Epithelial cell of esophagus (primary cell): ENCODE measurements around the gene GRIN2A.

Source experiments
- DNase-seq: peaks from one replicate; pipeline ENCODE4 v3.0.0; 2010; ENCODE audit warnings: low read depth
- H3K4me3 ChIP-seq: 2 replicates; pipeline ENCODE4 v1.5.1; 2011; ENCODE audit warnings: mild to moderate bottlenecking, low read length, control low read depth
- CTCF ChIP-seq: IDR thresholded peaks from 2 replicates; pipeline ENCODE4 v1.5.1; 2011; ENCODE audit warnings: low read depth, mild to moderate bottlenecking, low read length, control low read depth, inconsistent platforms; ENCODE audit not compliant: insufficient read depth; ENCODE audit errors: missing control alignments

The GRIN2A gene

GRCh38 chr16:10189861-10190390 lies 7.7 kb upstream of the GRIN2A start:
- TF ChIP-seq CTCF, result no peak

GRCh38 chr16:10188236-10188635 lies 6.0 kb upstream of the GRIN2A start:
- H3K4me3 ChIP-seq, result no peak overlapping the region
- no peak for TF ChIP-seq CTCF
- DNase-seq, result peak; percentile 9

More at GRCh38 chr16:10189861-10190390, 7.7 kb upstream of the GRIN2A start:
- no peak for DNase-seq
- H3K4me3 ChIP-seq, result no peak overlapping the region

GRCh38 chr16:10181196-10182162 lies 749 bp downstream of the GRIN2A start:
- DNase-seq, result peak; percentile 46
- no peak overlapping the region for H3K4me3 ChIP-seq
- TF ChIP-seq CTCF, result peak; percentile 62

GRCh38 chr16:10180771-10181163 lies 1.5 kb downstream of the GRIN2A start:
- no peak overlapping the region for H3K4me3 ChIP-seq
- DNase-seq, result no peak
- TF ChIP-seq CTCF, result no peak

- no peak for DNase-seq
- TF ChIP-seq CTCF, result no peak
These were observed 2.0 kb downstream of the GRIN2A start for GRCh38 chr16:10180042-10180770.

GRCh38 chr16:10178526-10178925 lies 3.7 kb downstream of the GRIN2A start:
- no peak overlapping the region for H3K4me3 ChIP-seq
- DNase-seq, result no peak
- no peak for TF ChIP-seq CTCF

More at GRCh38 chr16:10180042-10180770, 2.0 kb downstream of the GRIN2A start:
- no peak overlapping the region for H3K4me3 ChIP-seq
